BE2C (cell line): ENCODE results near the gene SBK1.

Source experiments
- DNase-seq: peaks from one replicate; pipeline ENCODE4 v3.0.0-alpha.2; 2020
- H3K27me3 ChIP-seq: fragments of 250-450 bp; sonication (Bioruptor Pico); 2 replicates; pipeline ENCODE4 v1.5.1; 2020; ENCODE audit warnings: mild to moderate bottlenecking
- H3K36me3 ChIP-seq: fragments of 250-450 bp; sonication (Bioruptor Pico); 2 replicates; pipeline ENCODE4 v1.5.1; 2020; ENCODE audit warnings: mild to moderate bottlenecking
- H3K4me1 ChIP-seq: fragments of 250-450 bp; sonication (Bioruptor Pico); 2 replicates; pipeline ENCODE4 v1.5.1; 2020
- H3K4me3 ChIP-seq: 2 replicates; pipeline ENCODE4 v1.5.1; 2011; ENCODE audit warnings: low read depth, low read length
- H3K9me3 ChIP-seq: fragments of 250-450 bp; sonication (Bioruptor Pico); 2 replicates; pipeline ENCODE4 v1.5.1; 2020
- CTCF ChIP-seq: IDR thresholded peaks from 2 replicates; pipeline ENCODE4 v1.5.1; 2012; ENCODE audit warnings: mild to moderate bottlenecking, low read depth, low read length

The SBK1 gene

GRCh38 chr16:28318042-28318744, 25.9 kb downstream of the SBK1 start:
- TF ChIP-seq CTCF = no peak

DNA sequence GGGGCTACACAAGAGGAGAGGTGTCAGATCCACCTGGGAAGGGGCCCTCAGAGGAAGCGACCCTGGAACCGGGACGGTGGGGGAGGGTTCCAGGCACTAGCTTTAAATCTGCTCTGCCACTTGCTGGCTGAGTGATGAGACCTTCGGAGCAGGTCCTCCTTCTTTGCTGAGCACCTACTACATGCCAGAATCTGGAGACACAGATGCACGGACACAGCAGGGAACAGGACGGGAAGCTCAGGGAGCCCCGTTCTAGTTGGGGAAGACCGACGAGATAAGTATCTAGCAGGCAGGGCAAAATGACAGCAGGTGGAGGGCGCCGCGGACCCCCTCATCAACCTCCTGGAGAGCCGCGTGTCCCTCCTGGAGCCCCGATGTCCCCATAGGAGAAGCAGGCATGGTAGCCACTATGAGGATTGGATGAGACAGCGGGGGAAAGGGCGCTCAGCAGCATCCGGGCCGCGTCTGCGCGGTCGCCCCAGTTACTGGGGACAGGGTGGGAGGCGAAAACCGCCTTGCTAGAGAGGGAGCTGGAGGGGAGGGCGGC, 27.2 kb downstream of the SBK1 start:
- no peaks in the 10 kb centered on the region for H3K9me3 ChIP-seq
- no peak for DNase-seq
- H3K4me1 ChIP-seq = no peaks in the 10 kb centered on the region
- H3K4me3 ChIP-seq = no peak overlapping the region
- no peaks in the 10 kb centered on the region for H3K27me3 ChIP-seq
- no peaks in the 10 kb centered on the region for H3K36me3 ChIP-seq
- no peak for TF ChIP-seq CTCF

More at GRCh38 chr16:28318042-28318744, 25.9 kb downstream of the SBK1 start:
- no peak for DNase-seq
- Histone ChIP-seq H3K4me1 (no peaks in the 10 kb centered on the region), H3K4me3 (no peak overlapping the region), H3K9me3 (no peaks in the 10 kb centered on the region), H3K36me3 (no peaks in the 10 kb centered on the region), H3K27me3 (no peaks in the 10 kb centered on the region)

DNA sequence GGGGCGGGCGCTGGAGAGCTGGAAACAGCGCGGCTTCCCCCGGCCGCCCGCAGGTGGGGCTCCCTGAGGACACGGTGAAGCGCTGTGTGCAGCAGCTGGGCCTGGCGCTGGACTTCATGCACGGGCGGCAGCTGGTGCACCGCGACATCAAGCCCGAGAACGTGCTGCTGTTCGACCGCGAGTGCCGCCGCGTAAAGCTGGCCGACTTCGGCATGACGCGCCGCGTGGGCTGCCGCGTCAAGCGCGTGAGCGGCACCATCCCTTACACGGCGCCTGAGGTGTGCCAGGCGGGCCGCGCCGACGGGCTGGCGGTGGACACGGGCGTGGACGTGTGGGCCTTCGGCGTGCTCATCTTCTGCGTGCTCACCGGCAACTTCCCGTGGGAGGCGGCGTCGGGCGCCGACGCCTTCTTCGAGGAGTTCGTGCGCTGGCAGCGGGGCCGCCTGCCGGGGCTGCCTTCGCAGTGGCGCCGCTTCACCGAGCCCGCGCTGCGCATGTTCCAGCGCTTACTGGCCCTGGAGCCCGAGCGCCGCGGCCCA, 27.8 kb downstream of the SBK1 start:
- no peak for DNase-seq
- TF ChIP-seq CTCF = no peak
- no peaks in the 10 kb centered on the region for H3K4me1 ChIP-seq
- no peaks in the 10 kb centered on the region for H3K9me3 ChIP-seq
- no peak overlapping the region for H3K4me3 ChIP-seq
- H3K27me3 ChIP-seq = no peaks in the 10 kb centered on the region
- no peaks in the 10 kb centered on the region for H3K36me3 ChIP-seq

DNA sequence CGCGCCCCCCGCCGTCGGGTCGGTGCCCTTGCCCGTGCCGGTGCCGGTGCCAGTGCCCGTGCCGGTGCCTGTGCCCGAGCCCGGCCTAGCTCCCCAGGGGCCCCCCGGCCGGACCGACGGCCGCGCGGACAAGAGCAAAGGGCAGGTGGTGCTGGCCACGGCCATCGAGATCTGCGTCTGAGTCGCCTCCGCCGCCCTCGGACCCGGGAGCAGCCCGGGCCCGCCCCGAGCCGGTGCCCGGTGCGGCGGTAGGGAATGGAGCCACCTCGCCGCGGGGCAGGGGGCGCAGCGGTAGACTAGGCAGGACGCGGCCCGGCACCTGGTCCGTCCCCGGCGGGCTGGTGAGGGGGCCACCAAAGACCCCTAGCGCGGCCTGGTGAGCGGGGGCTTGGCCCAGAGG, 28.4 kb downstream of the SBK1 start:
- no peak overlapping the region for H3K4me3 ChIP-seq
- DNase-seq = no peak
- no peaks in the 10 kb centered on the region for H3K36me3 ChIP-seq
- H3K4me1 ChIP-seq = no peaks in the 10 kb centered on the region
- no peaks in the 10 kb centered on the region for H3K9me3 ChIP-seq
- no peak for TF ChIP-seq CTCF
- no peaks in the 10 kb centered on the region for H3K27me3 ChIP-seq

DNA sequence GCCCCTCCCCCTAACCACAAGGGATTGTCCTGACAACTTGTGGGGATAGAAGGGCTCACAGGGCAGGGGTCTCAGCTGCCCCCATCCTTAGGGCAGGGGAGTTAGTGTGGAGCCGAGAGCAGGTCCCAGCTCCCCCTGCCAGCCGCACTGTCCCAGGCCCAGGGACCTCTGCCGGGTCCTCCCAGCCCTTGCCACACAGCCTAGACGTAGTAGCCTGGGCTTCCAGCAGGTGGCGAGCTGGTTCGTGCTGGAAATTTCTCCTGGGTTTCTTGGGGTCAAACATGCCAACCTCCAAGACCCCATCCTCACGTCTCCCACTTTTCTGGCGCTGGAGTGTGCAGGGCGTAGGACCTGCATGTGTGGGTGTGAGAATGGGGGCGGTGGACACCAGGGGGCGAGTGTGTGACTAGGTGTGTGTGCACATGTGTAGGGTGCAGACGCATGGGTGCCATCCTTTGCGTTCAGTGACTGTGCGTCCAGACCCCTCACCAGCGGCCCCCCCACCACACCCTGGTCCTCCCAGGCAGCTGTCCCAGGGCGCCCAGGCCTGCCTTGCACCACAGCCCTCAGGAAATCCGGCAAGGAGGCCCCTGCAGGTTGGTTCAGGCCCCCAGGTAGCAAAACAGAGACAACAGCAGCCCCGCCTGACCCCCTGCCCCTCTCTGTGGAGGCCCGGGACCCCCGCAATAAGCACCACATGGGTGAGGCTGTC, 29.5 kb downstream of the SBK1 start:
- H3K27me3 ChIP-seq = no peaks in the 10 kb centered on the region
- no peaks in the 10 kb centered on the region for H3K4me1 ChIP-seq
- no peaks in the 10 kb centered on the region for H3K9me3 ChIP-seq
- peak; percentile 81 for TF ChIP-seq CTCF
- no peaks in the 10 kb centered on the region for H3K36me3 ChIP-seq
- no peak overlapping the region for H3K4me3 ChIP-seq
- peak; percentile 65 for DNase-seq
